Measurements from ENCODE around the gene GALNT7. TPM values are rescaled to one million over a fixed set of nuclear protein-coding genes. Genes with fewer than 3 reads are reported as not detected.

Gene GALNT7
- total and polyA plus RNA-seq, 10 of the 15 experiments (the other 5 are each of a cell fraction or from before 2014, with no cell fraction given), result 14.2 to 33.2 (median 28.9) TPM

GRCh38 chr4:173334085-173334890, 165.7 kb downstream of the GALNT7 start, which contains the start of gene HMGB2:
Gene HMGB2 (minus strand): TSS chr4:173334358. CDS start chr4:173333649, 709 bp downstream.
- no TSS peak for BruUV-seq (replicated peaks)
- ATAC-seq (peak; percentile 92), DNase-seq (ENCODE audit: low read depth, low spot score) (peak; percentile 99), FAIRE-seq (peak; percentile 100)
- H2AFZ ChIP-seq (ENCODE audit: control insufficient read depth, low read depth, low read length), result peak within 1 kb of the TSS; percentile 85
- ChIA-PET POLR2A (interaction anchor here (0.7 to 13.9 kb wide), 13 partner anchors 10 to 166 kb away, joined by 3 to 472 read pairs (median 5); partner anchors contain the start of genes GALNT7 and SAP30), CTCF (interaction anchor here (0.7 to 4.3 kb wide), 9 partner anchors 15 to 84 kb away, joined by 3 to 23 read pairs (median 6); partner anchors contain the start of gene SAP30), RAD21 (ENCODE audit: unreplicated experiment) (interaction anchor here (1.0 to 8.4 kb wide), 6 partner anchors 16 to 356 kb away, joined by 3 to 145 read pairs (median 7); partner anchors contain the start of genes GALNT7 and SAP30), SMC1A (ENCODE audit: uncharacterized antibody, unreplicated experiment) (interaction anchor here (1.0 to 14.3 kb wide), 8 partner anchors 12 to 321 kb away, joined by 3 to 232 read pairs (median 4); partner anchors contain the start of gene SAP30)
- peaks cover 65% of the 10 kb centered on the region for H3K79me2 ChIP-seq (ENCODE audit: control insufficient read depth, insufficient read depth, low read length)
- peak within 1 kb of the TSS; percentile 94 for H3K4me3 ChIP-seq
- H3K27me3 ChIP-seq (replicated peaks in 1 of 2; ENCODE audit: control insufficient read depth in 2 of 2, insufficient read depth in 2 of 2, low read length in 1 of 2), result no peaks in the 10 kb centered on the region
- H4K20me1 ChIP-seq (ENCODE audit: control insufficient read depth, insufficient read depth), result no peaks in the 10 kb centered on the region
- H3K36me3 ChIP-seq (ENCODE audit: control insufficient read depth in 2 of 2, insufficient read depth in 2 of 2, low read length in 1 of 2), result peaks cover 0 to 18% of the 10 kb centered on the region in 2 experiments; a peak in 2 of 4 replicates
- no peaks in the 10 kb centered on the region for H3K9me3 ChIP-seq (replicated peaks; ENCODE audit: control insufficient read depth, insufficient read depth, low read length)
- intact Hi-C loops (cut with micrococcal nuclease; ENCODE audit: unreplicated experiment), result loop anchor here (1.0 to 5.0 kb wide), 2 partner anchors 36 to 167 kb away; partner anchors contain the start of genes GALNT7 and SAP30
- under 1% methylated on average over 60 of the region's 61 CpGs for WGBS (ENCODE audit: insufficient coverage, insufficient replicate concordance, low lambda C conversion rate, missing lambda C conversion rate)
- H3K4me2 ChIP-seq (ENCODE audit: control insufficient read depth, insufficient read depth), result peak within 1 kb of the TSS; percentile 95
- peak within 1 kb of the TSS; percentile 100 for H3K9ac ChIP-seq (ENCODE audit: control insufficient read depth, insufficient read depth, low read length)
- in situ Hi-C loops (cut with MboI), result loop anchor here (5.0 kb wide), 1 partner anchor 33 kb away; no protein-coding TSS in a partner anchor
- peaks cover 6% of the 10 kb centered on the region for H3K4me1 ChIP-seq (ENCODE audit: control insufficient read depth, insufficient read depth, low read length)
- peak within 1 kb of the TSS; percentile 100 for H3K27ac ChIP-seq (ENCODE audit: control insufficient read depth, insufficient read depth)
- no peak for TF ChIP-seq ZNF24 (IDR thresholded peaks at IDR 0.05)
- TF ChIP-seq RB1 (IDR thresholded peaks at IDR 0.05; ENCODE audit: borderline replicate concordance), result 0 out of 2 replicates have a peak, but pooled peaks have one; percentile 81
- no peak for TF ChIP-seq IRF5 (IDR thresholded peaks at IDR 0.05; ENCODE audit: borderline replicate concordance)
- no peak for TF ChIP-seq ZNF384 (IDR thresholded peaks at IDR 0.05; ENCODE audit: borderline replicate concordance, low read depth, low read length)
- TF ChIP-seq CBX5 (IDR thresholded peaks at IDR 0.05; ENCODE audit: low read depth), result 0 out of 2 replicates have a peak, but pooled peaks have one; percentile 65
- no peak for TF ChIP-seq NR2C1 (IDR thresholded peaks at IDR 0.05)
- TF ChIP-seq GATAD2B (conservative IDR thresholded peaks at IDR 0.05; ENCODE audit: low read depth), result peak; percentile 17
- TF ChIP-seq NFYB (IDR thresholded peaks at IDR 0.05; ENCODE audit: insufficient read depth, low read depth, low read length), result peak; percentile 99
- TF ChIP-seq MTA2 (IDR thresholded peaks at IDR 0.05; ENCODE audit: low read depth), result no peak
- TF ChIP-seq ZBTB11 (CRISPR knock-in tag; IDR thresholded peaks at IDR 0.05), result no peak
- TF ChIP-seq CREM (IDR thresholded peaks at IDR 0.05; ENCODE audit: low read depth), result peak; percentile 43
- peak; percentile 75; the same call in 1 of the 2 replicates for TF ChIP-seq RFX5 (IDR thresholded peaks at IDR 0.05; ENCODE audit: low read depth, low read length)
- peak; percentile 100 for TF ChIP-seq NKRF (conservative IDR thresholded peaks at IDR 0.05)
- TF ChIP-seq BHLHE40 (IDR thresholded peaks at IDR 0.05; ENCODE audit: borderline replicate concordance in 1 of 2, low read depth in 2 of 2, low read length in 1 of 2), result peak in 1 of 2 experiments; percentile 34; a peak in 1 of 4 replicates
- TF ChIP-seq PML (IDR thresholded peaks at IDR 0.05; ENCODE audit: low read length), result peak; percentile 90
- TF ChIP-seq SREBF2 (IDR thresholded peaks at IDR 0.05; ENCODE audit: low read length), result no peak

All from GM12878 (cell line).